Measurements from ENCODE around the gene SPESP1. TPM values are rescaled to one million over a fixed set of nuclear protein-coding genes. Genes with fewer than 3 reads are reported as not detected.

The SPESP1 gene
- total and polyA plus RNA-seq, 2 of the 8 experiments (the other 6 are each of a cell fraction or from before 2014, with no cell fraction given): not detected

DNA sequence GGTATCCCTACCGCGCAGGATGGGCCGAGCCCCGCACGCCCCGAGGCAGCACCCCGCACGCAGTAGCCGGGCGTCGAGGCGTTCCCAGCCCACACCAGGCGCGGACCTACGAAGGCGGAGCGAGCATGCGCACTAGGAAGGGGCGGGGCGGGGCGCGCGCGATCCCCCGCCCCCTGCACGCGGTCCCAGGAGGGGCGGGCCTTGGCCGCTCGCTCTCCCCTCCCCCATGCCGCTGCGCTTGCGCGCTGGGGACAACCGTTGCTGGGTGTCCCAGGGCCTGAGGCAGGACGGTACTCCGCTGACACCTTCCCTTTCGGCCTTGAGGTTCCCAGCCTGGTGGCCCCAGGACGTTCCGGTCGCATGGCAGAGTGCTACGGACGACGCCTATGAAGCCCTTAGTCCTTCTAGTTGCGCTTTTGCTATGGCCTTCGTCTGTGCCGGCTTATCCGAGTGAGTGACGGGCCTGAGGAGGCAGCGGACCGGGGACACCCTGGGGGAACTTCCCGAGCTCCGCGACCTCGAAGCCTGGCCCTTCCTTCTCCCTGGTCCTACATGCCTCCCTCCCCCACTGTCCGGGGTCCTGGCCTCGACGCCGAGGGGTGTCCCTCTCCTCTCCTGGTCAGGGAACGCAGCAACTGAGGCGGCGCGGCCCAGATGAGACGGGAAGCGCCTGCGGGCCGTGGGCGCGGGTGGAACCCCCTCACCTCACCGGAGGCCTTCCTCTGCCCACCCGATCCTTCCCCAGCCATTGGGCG, at the start of gene SPESP1 (continued):
- no peak for TF ChIP-seq CHD7 (IDR thresholded peaks at IDR 0.05; ENCODE audit: insufficient replicate concordance, low read length)
- no peak for TF ChIP-seq SIN3A (conservative IDR thresholded peaks at IDR 0.05 in 1 of 2, IDR thresholded peaks at IDR 0.05 in 1 of 2; ENCODE audit: low read depth in 1 of 2, low read length in 2 of 2)
- TF ChIP-seq CTBP2 (IDR thresholded peaks at IDR 0.05; ENCODE audit: borderline replicate concordance, insufficient read depth, insufficient read length, low read length): no peak
- TF ChIP-seq SP2 (IDR thresholded peaks at IDR 0.05; ENCODE audit: low read length): no peak
- TF ChIP-seq SIRT6 (IDR thresholded peaks at IDR 0.05; ENCODE audit: low read length): no peak
